Fibroblast of lung (primary cell): Measurements from ENCODE around the gene TBX6.

ENCODE experiments used
- CTCF ChIP-seq, 2 donors: IDR thresholded peaks in 1 of 2; conservative IDR thresholded peaks in 1 of 2; 1 replicate in 1 of 2; 2 replicates in 1 of 2; pipeline ENCODE4 v1.5.1; 2011 to 2012; ENCODE audit warnings: low read length in 2 of 2, control low read depth in 1 of 2, inconsistent platforms in 1 of 2, low read depth in 1 of 2, mild to moderate bottlenecking in 1 of 2
- EZH2 ChIP-seq: IDR thresholded peaks from 2 replicates; pipeline ENCODE4 v1.5.1; 2012; ENCODE audit warnings: low read length, control low read depth, mild to moderate bottlenecking; ENCODE audit errors: missing control alignments

DNA sequence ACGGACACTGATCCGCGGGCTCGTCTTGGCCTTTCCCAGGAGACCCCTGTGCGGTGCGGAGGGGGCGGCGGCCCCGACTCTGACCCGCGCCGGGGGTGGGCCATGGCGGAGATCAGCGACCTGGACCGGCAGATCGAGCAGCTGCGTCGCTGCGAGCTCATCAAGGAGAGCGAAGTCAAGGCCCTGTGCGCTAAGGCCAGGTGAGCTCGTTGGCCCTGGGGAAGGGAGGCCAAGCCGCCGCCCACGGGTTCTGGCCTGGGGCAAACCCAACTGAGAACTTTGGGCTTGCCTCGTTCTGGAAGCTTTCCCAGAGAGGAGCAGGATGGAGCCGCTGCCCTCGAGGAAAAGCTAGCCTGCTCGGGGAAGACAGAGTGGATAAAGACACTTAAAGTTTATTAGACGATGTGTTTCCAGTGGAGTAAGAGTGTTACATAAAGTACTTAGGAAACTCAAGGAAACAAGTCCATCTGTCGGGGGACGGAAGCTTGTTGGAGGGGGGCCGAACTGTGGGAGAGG is 15.4 kb downstream of the TBX6 start:
- no peak for TF ChIP-seq CTCF (conservative IDR thresholded peaks at IDR 0.05 in 1 of 2, IDR thresholded peaks at IDR 0.05 in 1 of 2; ENCODE audit: low read depth in 1 of 2, low read length in 2 of 2)
- no peak for TF ChIP-seq EZH2
